Measurements from ENCODE around the gene PADI1. TPM values are rescaled to one million over a fixed set of nuclear protein-coding genes. Genes with fewer than 3 reads are reported as not detected.

PADI1 gene
- total RNA-seq, 1 donor: under 0.01 TPM

GRCh38 chr1:17163371-17163770 lies 41.6 kb upstream of the PADI1 start:
- peak; percentile 34 for DNase-seq (ENCODE audit: insufficient read length, low spot score, missing footprints)
- Histone ChIP-seq H3K4me2 (ENCODE audit: insufficient read depth, low read length) (no peak overlapping the region), H3K79me2 (ENCODE audit: insufficient read depth, low read length) (no peaks in the 10 kb centered on the region), H3K4me3 (ENCODE audit: insufficient read depth, low read length) (no peak overlapping the region), H3K4me1 (ENCODE audit: insufficient read depth, low read length) (peaks cover 14% of the 10 kb centered on the region), H3K27me3 (ENCODE audit: insufficient read depth, low read length) (no peaks in the 10 kb centered on the region), H3K36me3 (ENCODE audit: insufficient read depth, low read length) (no peaks in the 10 kb centered on the region), H4K20me1 (ENCODE audit: insufficient read depth, low read length) (no peaks in the 10 kb centered on the region), H3K27ac (ENCODE audit: low read depth, low read length) (no peak overlapping the region), H3K9me3 (ENCODE audit: low read depth, low read length) (no peaks in the 10 kb centered on the region), H2AFZ (ENCODE audit: low read length) (no peak overlapping the region)
- TF ChIP-seq CTCF (IDR thresholded peaks at IDR 0.05; ENCODE audit: extremely low read depth, low read depth, low read length): no peak

GRCh38 chr1:17163789-17164666 lies 40.9 kb upstream of the PADI1 start:
- H4K20me1 ChIP-seq (ENCODE audit: insufficient read depth, low read length): no peaks in the 10 kb centered on the region
- TF ChIP-seq CTCF (IDR thresholded peaks at IDR 0.05; ENCODE audit: extremely low read depth, low read depth, low read length): no peak
- H3K27ac ChIP-seq (ENCODE audit: low read depth, low read length): no peak overlapping the region
- H3K79me2 ChIP-seq (ENCODE audit: insufficient read depth, low read length): no peaks in the 10 kb centered on the region
- H3K4me1 ChIP-seq (ENCODE audit: insufficient read depth, low read length): peaks cover 21% of the 10 kb centered on the region
- no peaks in the 10 kb centered on the region for H3K9me3 ChIP-seq (ENCODE audit: low read depth, low read length)
- H3K27me3 ChIP-seq (ENCODE audit: insufficient read depth, low read length): no peaks in the 10 kb centered on the region
- no peak overlapping the region for H2AFZ ChIP-seq (ENCODE audit: low read length)
- no peak overlapping the region for H3K4me3 ChIP-seq (ENCODE audit: insufficient read depth, low read length)
- H3K36me3 ChIP-seq (ENCODE audit: insufficient read depth, low read length): no peaks in the 10 kb centered on the region
- peak; percentile 35 for DNase-seq (ENCODE audit: insufficient read length, low spot score, missing footprints)
- no peak overlapping the region for H3K4me2 ChIP-seq (ENCODE audit: insufficient read depth, low read length)

GRCh38 chr1:17165823-17166222 lies 39.1 kb upstream of the PADI1 start:
- Histone ChIP-seq H3K4me2 (ENCODE audit: insufficient read depth, low read length) (no peak overlapping the region), H3K36me3 (ENCODE audit: insufficient read depth, low read length) (no peaks in the 10 kb centered on the region), H4K20me1 (ENCODE audit: insufficient read depth, low read length) (no peaks in the 10 kb centered on the region), H3K9me3 (ENCODE audit: low read depth, low read length) (no peaks in the 10 kb centered on the region), H3K27me3 (ENCODE audit: insufficient read depth, low read length) (no peaks in the 10 kb centered on the region), H2AFZ (ENCODE audit: low read length) (no peak overlapping the region), H3K4me1 (ENCODE audit: insufficient read depth, low read length) (peaks cover 36% of the 10 kb centered on the region), H3K27ac (ENCODE audit: low read depth, low read length) (no peak overlapping the region), H3K4me3 (ENCODE audit: insufficient read depth, low read length) (no peak overlapping the region), H3K79me2 (ENCODE audit: insufficient read depth, low read length) (no peaks in the 10 kb centered on the region)
- TF ChIP-seq CTCF (IDR thresholded peaks at IDR 0.05; ENCODE audit: extremely low read depth, low read depth, low read length): no peak
- DNase-seq (ENCODE audit: insufficient read length, low spot score, missing footprints): peak; percentile 70

GRCh38 chr1:17167041-17167785 lies 37.7 kb upstream of the PADI1 start:
- TF ChIP-seq CTCF (IDR thresholded peaks at IDR 0.05; ENCODE audit: extremely low read depth, low read depth, low read length): no peak
- Histone ChIP-seq H3K4me1 (ENCODE audit: insufficient read depth, low read length) (peaks cover 41% of the 10 kb centered on the region), H3K4me2 (ENCODE audit: insufficient read depth, low read length) (peak overlapping the region; percentile 79), H3K27ac (ENCODE audit: low read depth, low read length) (peak overlapping the region; percentile 97), H2AFZ (ENCODE audit: low read length) (no peak overlapping the region), H4K20me1 (ENCODE audit: insufficient read depth, low read length) (no peaks in the 10 kb centered on the region), H3K9me3 (ENCODE audit: low read depth, low read length) (no peaks in the 10 kb centered on the region), H3K4me3 (ENCODE audit: insufficient read depth, low read length) (no peak overlapping the region), H3K36me3 (ENCODE audit: insufficient read depth, low read length) (no peaks in the 10 kb centered on the region), H3K79me2 (ENCODE audit: insufficient read depth, low read length) (no peaks in the 10 kb centered on the region), H3K27me3 (ENCODE audit: insufficient read depth, low read length) (no peaks in the 10 kb centered on the region)
- peak; percentile 50 for DNase-seq (ENCODE audit: insufficient read length, low spot score, missing footprints)

Data from osteoblast (primary cell).